Right kidney (tissue), 9 donors: ENCODE results near the gene NPAS1.
A peak's percentile ranks its signal among the peaks of the same experiment; 100 is the strongest.

Experiments
- DNase-seq: peaks from one replicate; pipeline ENCODE4 v3.0.0-alpha.2; 2016
- long read RNA-seq, 8 donors: transcript quantifications; one replicate each; lab custom pipeline, GENCODE V29; 2026

NPAS1 gene
- long read RNA-seq, donor 1 = 0 reads
- long read RNA-seq, donor 2, partial matches to known transcripts = 0 of 1 reads
- long read RNA-seq, donor 2, other reads (novel, unspliced or antisense) = 0 of 1 reads
- long read RNA-seq, donor 3 = 0 reads
- long read RNA-seq, donor 4, partial matches to known transcripts = 86 of 86 reads
- long read RNA-seq, donor 4, other reads (novel, unspliced or antisense) = 0 of 86 reads
- long read RNA-seq, donor 5, partial matches to known transcripts = 0 of 1 reads
- long read RNA-seq, donor 5, other reads (novel, unspliced or antisense) = 0 of 1 reads
- long read RNA-seq, donor 6, partial matches to known transcripts = 90 of 90 reads
- long read RNA-seq, donor 6, other reads (novel, unspliced or antisense) = 0 of 90 reads
- long read RNA-seq, donor 7, partial matches to known transcripts = 172 of 182 reads
- long read RNA-seq, donor 7, other reads (novel, unspliced or antisense) = 10 of 182 reads
- long read RNA-seq, donor 8, partial matches to known transcripts = 85 of 85 reads
- long read RNA-seq, donor 8, other reads (novel, unspliced or antisense) = 0 of 85 reads

- peak; percentile 41 for DNase-seq
Observed at GRCh38 chr19:47019431-47020041, at the start of gene NPAS1. Gene NPAS1 (plus strand): TSS chr19:47019837. CDS start chr19:47021048, 1,211 bp downstream.

- no peak for DNase-seq
Observed at GRCh38 chr19:46970815-46971214, 48.8 kb upstream of the NPAS1 start.

- no peak for DNase-seq
Observed at GRCh38 chr19:46972311-46972710, 47.3 kb upstream of the NPAS1 start.

GRCh38 chr19:46974181-46974580, 45.5 kb upstream of the NPAS1 start:
- no peak for DNase-seq

- DNase-seq = no peak
Observed at GRCh38 chr19:46975011-46975924, 44.4 kb upstream of the NPAS1 start.

GRCh38 chr19:46975925-46976782, 43.5 kb upstream of the NPAS1 start:
- DNase-seq = peak; percentile 61

- no peak for DNase-seq
Observed at GRCh38 chr19:46976845-46977320, 42.8 kb upstream of the NPAS1 start.

- no peak for DNase-seq
Observed at GRCh38 chr19:46977548-46977947, 42.1 kb upstream of the NPAS1 start.

GRCh38 chr19:46978171-46978869, 41.3 kb upstream of the NPAS1 start:
- no peak for DNase-seq

GRCh38 chr19:46979126-46980105, 40.2 kb upstream of the NPAS1 start:
- DNase-seq = peak; percentile 54

GRCh38 chr19:46980761-46981160, 38.9 kb upstream of the NPAS1 start:
- no peak for DNase-seq

GRCh38 chr19:46981286-46981945, 38.2 kb upstream of the NPAS1 start:
- no peak for DNase-seq

GRCh38 chr19:46983097-46983496, 36.5 kb upstream of the NPAS1 start:
- no peak for DNase-seq

- DNase-seq = no peak
Observed at GRCh38 chr19:46984077-46985010, 35.3 kb upstream of the NPAS1 start.

GRCh38 chr19:46985542-46986415, 33.9 kb upstream of the NPAS1 start:
- DNase-seq = no peak

GRCh38 chr19:46988614-46989230, 30.9 kb upstream of the NPAS1 start:
- no peak for DNase-seq
